SK-N-SH (cell line): ENCODE data around the gene HIF1A.
A peak's percentile ranks its signal among the peaks of the same experiment; 100 is the strongest.

ENCODE experiments used
- FOSL2 ChIP-seq: IDR thresholded peaks from 2 replicates; pipeline ENCODE4 v1.4.0; 2012; ENCODE audit warnings: low read depth, mild to moderate bottlenecking, moderate library complexity, borderline replicate concordance
- SMC3 ChIP-seq: IDR thresholded peaks from 2 replicates; pipeline ENCODE4 v1.6.1; 2012; ENCODE audit warnings: low read depth, low read length, improper control_type of control experiment
- TF ChIP-seq, protein P1 (sequence below): fragments of 200-600 bp; sonication (generic); IDR thresholded peaks from 2 replicates; pipeline ENCODE4 v1.6.1; 2017; ENCODE audit warnings: antibody characterized with exemption, mild to moderate bottlenecking, moderate library complexity

DNA sequence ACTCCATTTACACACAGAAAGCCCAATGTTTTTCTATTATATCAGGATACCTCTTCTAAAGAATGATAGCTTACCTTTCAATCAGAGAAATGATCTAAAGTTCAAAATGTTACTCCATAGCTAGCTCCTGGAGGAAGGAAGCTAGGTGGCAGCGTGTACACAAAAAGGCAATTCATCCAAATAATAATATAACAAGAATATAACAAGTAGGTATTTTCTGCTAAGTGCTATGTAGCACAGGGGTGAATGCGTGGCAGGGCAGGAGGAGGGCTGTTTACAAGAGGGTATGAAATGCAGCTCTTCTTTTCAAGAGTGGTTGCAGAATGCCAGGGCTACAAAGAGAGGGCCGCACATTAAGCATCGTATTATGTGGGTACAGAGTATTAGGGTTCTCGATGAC lies 66.2 kb downstream of the HIF1A start:
- TF ChIP-seq, protein P1, sequence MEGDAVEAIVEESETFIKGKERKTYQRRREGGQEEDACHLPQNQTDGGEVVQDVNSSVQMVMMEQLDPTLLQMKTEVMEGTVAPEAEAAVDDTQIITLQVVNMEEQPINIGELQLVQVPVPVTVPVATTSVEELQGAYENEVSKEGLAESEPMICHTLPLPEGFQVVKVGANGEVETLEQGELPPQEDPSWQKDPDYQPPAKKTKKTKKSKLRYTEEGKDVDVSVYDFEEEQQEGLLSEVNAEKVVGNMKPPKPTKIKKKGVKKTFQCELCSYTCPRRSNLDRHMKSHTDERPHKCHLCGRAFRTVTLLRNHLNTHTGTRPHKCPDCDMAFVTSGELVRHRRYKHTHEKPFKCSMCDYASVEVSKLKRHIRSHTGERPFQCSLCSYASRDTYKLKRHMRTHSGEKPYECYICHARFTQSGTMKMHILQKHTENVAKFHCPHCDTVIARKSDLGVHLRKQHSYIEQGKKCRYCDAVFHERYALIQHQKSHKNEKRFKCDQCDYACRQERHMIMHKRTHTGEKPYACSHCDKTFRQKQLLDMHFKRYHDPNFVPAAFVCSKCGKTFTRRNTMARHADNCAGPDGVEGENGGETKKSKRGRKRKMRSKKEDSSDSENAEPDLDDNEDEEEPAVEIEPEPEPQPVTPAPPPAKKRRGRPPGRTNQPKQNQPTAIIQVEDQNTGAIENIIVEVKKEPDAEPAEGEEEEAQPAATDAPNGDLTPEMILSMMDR, result 0 out of 2 replicates have a peak, but pooled peaks have one; percentile 6
- no peak for TF ChIP-seq FOSL2
- TF ChIP-seq SMC3, result no peak
